ENCODE measurements around the gene EFNA3. TPM values are rescaled to one million over a fixed set of nuclear protein-coding genes. Genes with fewer than 3 reads are reported as not detected.

Gene EFNA3
- total and polyA plus RNA-seq, 9 of the 15 experiments (the other 6 are each of a cell fraction or from before 2014, with no cell fraction given) = 0.59 to 7.9 (median 4.7) TPM

- no peak for TF ChIP-seq TSHZ1 (CRISPR knock-in tag; IDR thresholded peaks at IDR 0.05)
- TF ChIP-seq TFAP4 (CRISPR knock-in tag; IDR thresholded peaks at IDR 0.05; ENCODE audit: borderline replicate concordance) = no peak
- peak; percentile 54 for TF ChIP-seq ZNF316 (IDR thresholded peaks at IDR 0.05)
- TF ChIP-seq TBL1XR1 (IDR thresholded peaks at IDR 0.05; ENCODE audit: low read length in 2 of 2) = no peak
- no peak for TF ChIP-seq HMBOX1 (IDR thresholded peaks at IDR 0.05)
- peak; percentile 47 for TF ChIP-seq NFYB (IDR thresholded peaks at IDR 0.05; ENCODE audit: extremely low read depth, insufficient read length)
- no peak for TF ChIP-seq ID3 (CRISPR knock-in tag; IDR thresholded peaks at IDR 0.05)
- TF ChIP-seq ID3 (tag; IDR thresholded peaks at IDR 0.05) = no peak
- no peak for TF ChIP-seq ARID3B (CRISPR knock-in tag; IDR thresholded peaks at IDR 0.05; ENCODE audit: borderline replicate concordance)
- no peak for TF ChIP-seq ZBTB33 (CRISPR knock-in tag; IDR thresholded peaks at IDR 0.05)
- no peak for TF ChIP-seq UBTF (IDR thresholded peaks at IDR 0.05; ENCODE audit: borderline replicate concordance in 1 of 2, low read depth in 2 of 2, low read length in 2 of 2)
- TF ChIP-seq SREBF2 (CRISPR knock-in tag; IDR thresholded peaks at IDR 0.05) = 0 out of 2 replicates have a peak, but pooled peaks have one; percentile 8
- peak; percentile 56 for TF ChIP-seq ATF3 (IDR thresholded peaks at IDR 0.05)
- no peak for TF ChIP-seq ATF3 (CRISPR knock-in tag; conservative IDR thresholded peaks at IDR 0.05)
Observed at GRCh38 chr1:155071701-155072100, 6.9 kb upstream of the EFNA3 start (continued).
